A673 (cell line): Measurements from ENCODE around the gene SRPK3.
"Not testable (repeated sequence)": the region's sequence is repeated elsewhere in the genome, so short reads cannot be mapped to it uniquely, and the experiment has no call there.

Source experiments
- CTCF ChIP-seq: fragments of 300-800, 200-600 bp; sonication (generic); conservative IDR thresholded peaks from 2 replicates; pipeline ENCODE4 v1.5.1; 2017; ENCODE audit warnings: low read depth, mild to moderate bottlenecking, antibody characterized with exemption, low read length, moderate library complexity, mixed read lengths
- EZH2 ChIP-seq: fragments of 200-600 bp; sonication (generic); IDR thresholded peaks from 2 replicates; pipeline ENCODE4 v1.6.1; 2017; ENCODE audit warnings: borderline replicate concordance, low read depth, mild to moderate bottlenecking, mixed read lengths, antibody characterized with exemption, low read length; ENCODE audit not compliant: poor library complexity, severe bottlenecking

- not testable (repeated sequence) for TF ChIP-seq CTCF, EZH2
Measured at GRCh38 chrX:153818064-153818463, 37.2 kb downstream of the SRPK3 start.
